Loucy (cell line): ENCODE measurements around the gene RBP3.

Source experiments
- CTCF ChIP-seq: fragments of 200-600 bp; sonication (generic); conservative IDR thresholded peaks from 2 replicates; pipeline ENCODE4 v1.5.1; 2014; ENCODE audit warnings: mild to moderate bottlenecking, antibody characterized with exemption, low read length
- EZH2phosphoT487 ChIP-seq: fragments of 200-600 bp; IDR thresholded peaks from 2 replicates; pipeline ENCODE4 v1.6.1; 2018; ENCODE audit warnings: antibody characterized with exemption, mild to moderate bottlenecking, moderate library complexity, borderline replicate concordance

- TF ChIP-seq CTCF (no peak), EZH2phosphoT487 (no peak)
Measured at GRCh38 chr10:47335906-47336305, 12.3 kb upstream of the RBP3 start.
